ENCODE data around the gene RUNX2.

Gene RUNX2

GRCh38 chr6:45630801-45631200 lies 302.7 kb downstream of the RUNX2 start:
- DNase-seq: no peak

- no peak for DNase-seq
Measured at GRCh38 chr6:45631396-45631795, 303.3 kb downstream of the RUNX2 start.

- no peak for DNase-seq
Measured at GRCh38 chr6:45633272-45633908, 305.3 kb downstream of the RUNX2 start.

GRCh38 chr6:45634231-45634630 lies 306.1 kb downstream of the RUNX2 start:
- DNase-seq: no peak

- DNase-seq: no peak
Measured at GRCh38 chr6:45635284-45635867, 307.2 kb downstream of the RUNX2 start.

- DNase-seq: no peak
Measured at GRCh38 chr6:45637056-45637455, 308.9 kb downstream of the RUNX2 start.

GRCh38 chr6:45637611-45638257 lies 309.6 kb downstream of the RUNX2 start:
- no peak for DNase-seq

- DNase-seq: no peak
Measured at GRCh38 chr6:45640081-45640491, 312.0 kb downstream of the RUNX2 start.

GRCh38 chr6:45640811-45641210 lies 312.7 kb downstream of the RUNX2 start:
- DNase-seq: no peak

GRCh38 chr6:45642331-45643125 lies 314.4 kb downstream of the RUNX2 start:
- no peak for DNase-seq

- no peak for DNase-seq
Measured at GRCh38 chr6:45643126-45643525, 315.0 kb downstream of the RUNX2 start.

- DNase-seq: no peak
Measured at GRCh38 chr6:45644720-45645119, 316.6 kb downstream of the RUNX2 start.

- no peak for DNase-seq
Measured at GRCh38 chr6:45645302-45645701, 317.2 kb downstream of the RUNX2 start.

- no peak for DNase-seq
Measured at GRCh38 chr6:45647341-45648261, 319.5 kb downstream of the RUNX2 start.

- DNase-seq: no peak
Measured at GRCh38 chr6:45648262-45648620, 320.1 kb downstream of the RUNX2 start.

- DNase-seq: no peak
Measured at GRCh38 chr6:45650524-45651135, 322.5 kb downstream of the RUNX2 start.

- no peak for DNase-seq
Measured at GRCh38 chr6:45651301-45651700, 323.2 kb downstream of the RUNX2 start.

GRCh38 chr6:45652416-45652815 lies 324.3 kb downstream of the RUNX2 start:
- no peak for DNase-seq

GRCh38 chr6:45653117-45653883 lies 325.2 kb downstream of the RUNX2 start:
- no peak for DNase-seq

GRCh38 chr6:45654673-45655072 lies 326.5 kb downstream of the RUNX2 start:
- DNase-seq: no peak

GRCh38 chr6:45655745-45656476 lies 327.8 kb downstream of the RUNX2 start:
- no peak for DNase-seq

Data from activated CD4-positive, alpha-beta T cell treated with anti-CD3 and anti-CD28 coated beads, Interleukin-2, amount 50 U/mL, for 4 hours (primary cell).